Measurements from ENCODE around the gene PERM1.
A peak's percentile ranks its signal among the peaks of the same experiment; 100 is the strongest.

The PERM1 gene

GRCh38 chr1:981491-981954 lies 370 bp downstream of the PERM1 start:
- 0 out of 2 replicates have a peak, but pooled peaks have one; percentile 26 for TF ChIP-seq TCF12 (IDR thresholded peaks at IDR 0.05; ENCODE audit: low read depth)
- TF ChIP-seq EP300 (IDR thresholded peaks at IDR 0.05; ENCODE audit: borderline replicate concordance): no peak
- TF ChIP-seq NFIC (IDR thresholded peaks at IDR 0.05): peak; percentile 56
- TF ChIP-seq CREB1 (IDR thresholded peaks at IDR 0.05; ENCODE audit: low read depth): no peak
- TF ChIP-seq ZBTB7A (IDR thresholded peaks at IDR 0.05; ENCODE audit: low read depth): 0 out of 2 replicates have a peak, but pooled peaks have one; percentile 13
- TF ChIP-seq RAD21 (IDR thresholded peaks at IDR 0.05; ENCODE audit: low read depth): no peak
- TF ChIP-seq EGR1 (IDR thresholded peaks at IDR 0.05): no peak

GRCh38 chr1:980602-981395 lies 1.1 kb downstream of the PERM1 start:
- TF ChIP-seq REST (IDR thresholded peaks at IDR 0.05; ENCODE audit: low read depth) (no peak), TAF1 (IDR thresholded peaks at IDR 0.05; ENCODE audit: low read depth) (no peak), RAD21 (IDR thresholded peaks at IDR 0.05; ENCODE audit: low read depth) (no peak), ZBTB7A (IDR thresholded peaks at IDR 0.05; ENCODE audit: low read depth) (no peak), EP300 (IDR thresholded peaks at IDR 0.05; ENCODE audit: borderline replicate concordance) (no peak), CREB1 (IDR thresholded peaks at IDR 0.05; ENCODE audit: low read depth) (no peak), TCF12 (IDR thresholded peaks at IDR 0.05; ENCODE audit: low read depth) (no peak)

GRCh38 chr1:980137-980571 lies 1.7 kb downstream of the PERM1 start:
- TF ChIP-seq USF1 (IDR thresholded peaks at IDR 0.05) (no peak), EGR1 (IDR thresholded peaks at IDR 0.05) (no peak), RAD21 (IDR thresholded peaks at IDR 0.05; ENCODE audit: low read depth) (no peak), REST (IDR thresholded peaks at IDR 0.05; ENCODE audit: low read depth) (no peak), TAF1 (IDR thresholded peaks at IDR 0.05; ENCODE audit: low read depth) (no peak), CEBPB (IDR thresholded peaks at IDR 0.05) (no peak), TEAD4 (IDR thresholded peaks at IDR 0.05) (no peak), EP300 (IDR thresholded peaks at IDR 0.05; ENCODE audit: borderline replicate concordance) (no peak), FOXM1 (IDR thresholded peaks at IDR 0.05; ENCODE audit: borderline replicate concordance, low read depth) (no peak), CREB1 (IDR thresholded peaks at IDR 0.05; ENCODE audit: low read depth) (no peak), TCF12 (IDR thresholded peaks at IDR 0.05; ENCODE audit: low read depth) (no peak), YY1 (IDR thresholded peaks at IDR 0.05; ENCODE audit: low read depth) (no peak), MAX (IDR thresholded peaks at IDR 0.05) (no peak), ZBTB7A (IDR thresholded peaks at IDR 0.05; ENCODE audit: low read depth) (no peak), NFIC (IDR thresholded peaks at IDR 0.05) (no peak)

GRCh38 chr1:979744-980072 lies 2.2 kb downstream of the PERM1 start:
- TF ChIP-seq CEBPB (IDR thresholded peaks at IDR 0.05) (no peak), TAF1 (IDR thresholded peaks at IDR 0.05; ENCODE audit: low read depth) (no peak)

GRCh38 chr1:978835-979743 lies 2.8 kb downstream of the PERM1 start:
- TF ChIP-seq EP300 (IDR thresholded peaks at IDR 0.05; ENCODE audit: borderline replicate concordance) (no peak), YY1 (IDR thresholded peaks at IDR 0.05; ENCODE audit: low read depth) (no peak), CREB1 (IDR thresholded peaks at IDR 0.05; ENCODE audit: low read depth) (no peak), MAX (IDR thresholded peaks at IDR 0.05) (no peak), TCF12 (IDR thresholded peaks at IDR 0.05; ENCODE audit: low read depth) (no peak), CEBPB (IDR thresholded peaks at IDR 0.05) (no peak), RAD21 (IDR thresholded peaks at IDR 0.05; ENCODE audit: low read depth) (no peak)
